ENCODE results near the gene CFAP61.
"Not testable (repeated sequence)": the region's sequence is repeated elsewhere in the genome, so short reads cannot be mapped to it uniquely, and the experiment has no call there.

The CFAP61 gene

GRCh38 chr20:20095114-20095872, 43.0 kb downstream of the CFAP61 start:
- no peak for DNase-seq

- no peak for DNase-seq
Observed at GRCh38 chr20:20096421-20096820, 44.1 kb downstream of the CFAP61 start.

- no peak for DNase-seq
Observed at GRCh38 chr20:20100881-20101280, 48.5 kb downstream of the CFAP61 start.

GRCh38 chr20:20102163-20102562, 49.8 kb downstream of the CFAP61 start:
- DNase-seq = no peak

GRCh38 chr20:20102716-20103258, 50.5 kb downstream of the CFAP61 start:
- DNase-seq = no peak

- no peak for DNase-seq
Observed at GRCh38 chr20:20103486-20103885, 51.2 kb downstream of the CFAP61 start.

GRCh38 chr20:20123187-20123586, 70.9 kb downstream of the CFAP61 start:
- DNase-seq = not testable (repeated sequence)

GRCh38 chr20:20130399-20130798, 78.1 kb downstream of the CFAP61 start:
- no peak for DNase-seq

- no peak for DNase-seq
Observed at GRCh38 chr20:20134941-20135575, 82.7 kb downstream of the CFAP61 start.

- no peak for DNase-seq
Observed at GRCh38 chr20:20136313-20136712, 84.0 kb downstream of the CFAP61 start.

GRCh38 chr20:20137851-20138250, 85.5 kb downstream of the CFAP61 start:
- no peak for DNase-seq

- DNase-seq = no peak
Observed at GRCh38 chr20:20138301-20139064, 86.2 kb downstream of the CFAP61 start.

GRCh38 chr20:20139403-20139802, 87.1 kb downstream of the CFAP61 start:
- no peak for DNase-seq

GRCh38 chr20:20143165-20143564, 90.8 kb downstream of the CFAP61 start:
- DNase-seq = no peak

GRCh38 chr20:20143646-20144045, 91.3 kb downstream of the CFAP61 start:
- DNase-seq = no peak

GRCh38 chr20:20148779-20149178, 96.4 kb downstream of the CFAP61 start:
- DNase-seq = no peak

- DNase-seq = no peak
Observed at GRCh38 chr20:20150241-20150640, 97.9 kb downstream of the CFAP61 start.

- no peak for DNase-seq
Observed at GRCh38 chr20:20160520-20160919, 108.2 kb downstream of the CFAP61 start.

GRCh38 chr20:20161611-20162010, 109.3 kb downstream of the CFAP61 start:
- no peak for DNase-seq

- DNase-seq = no peak
Observed at GRCh38 chr20:20167698-20168097, 115.4 kb downstream of the CFAP61 start.

GRCh38 chr20:20173254-20173653, 120.9 kb downstream of the CFAP61 start:
- no peak for DNase-seq

- DNase-seq = no peak
Observed at GRCh38 chr20:20174089-20174835, 121.9 kb downstream of the CFAP61 start.

- DNase-seq = no peak
Observed at GRCh38 chr20:20181322-20181721, 129.0 kb downstream of the CFAP61 start.
